HCT116 (cell line): ENCODE measurements around the gene TBC1D8. TPM values are rescaled to one million over a fixed set of nuclear protein-coding genes. Genes with fewer than 3 reads are reported as not detected.
A peak's percentile ranks its signal among the peaks of the same experiment; 100 is the strongest.

Experiments
- ATAC-seq: fragments of 200-7000 bp; cut with Tn5 transposase; 2 replicates; pipeline ENCODE4 v1.9.1; 2020; ENCODE audit warnings: mild to moderate bottlenecking, moderate library complexity
- BruUV-seq: library from RNA; stranded (reverse); fragments of 400-500 nt; replicated peaks from 2 replicates; lab custom pipeline; 2021; lab: Mats Ljungman, UMichigan
- CTCF ChIA-PET: fragments of 300-600 bp; sonication (Branson Sonifier 250); formaldehyde crosslinking; loops from one replicate; lab custom pipeline; 2021; ENCODE audit warnings: antibody characterized with exemption; lab: Charles Lee
- POLR2A ChIA-PET: fragments of 300-600, 350-600 bp; sonication (Branson Sonifier 250); formaldehyde crosslinking; loops from one replicate; lab custom pipeline; 2021; ENCODE audit warnings: antibody characterized with exemption; lab: Charles Lee
- RAD21 ChIA-PET, 2 experiments: fragments of 300-600 bp; sonication (Branson Sonifier 250); formaldehyde crosslinking; loops; one replicate each; lab custom pipeline; 2023; ENCODE audit warnings: low total read pairs in 2 of 2; ENCODE audit not compliant: uncharacterized antibody in 2 of 2, unreplicated experiment in 2 of 2, low non-redundant PET in 1 of 2; lab: Charles Lee
- DNase-seq: peaks from one replicate; pipeline ENCODE4 v3.0.0-alpha.2; 2010; ENCODE audit warnings: low read depth, low spot score
- H2AFZ ChIP-seq: fragments of 200-600 bp; shearing (Covaris generic), sonication (generic); 2 replicates; pipeline ENCODE4 v1.6.1; 2017; ENCODE audit warnings: low read depth, mixed run types, mixed read lengths, antibody characterized with exemption, low read length; ENCODE audit not compliant: poor library complexity, severe bottlenecking
- H3K27ac ChIP-seq: 2 replicates; pipeline ENCODE4 v1.5.1; 2012; ENCODE audit warnings: low read depth, low read length
- H3K27me3 ChIP-seq: fragments of 200-600 bp; sonication (generic); 2 replicates; pipeline ENCODE4 v1.6.1; 2016; ENCODE audit warnings: mixed run types, low read length, mixed read lengths; ENCODE audit not compliant: insufficient read depth
- H3K36me3 ChIP-seq, 2 experiments: fragments of 200-500 bp in 1 of 2; fragments of 200-600 bp in 1 of 2; sonication (Bioruptor generic) in 1 of 2; sonication (generic) in 1 of 2; 2 replicates each; pipeline versions ENCODE4 v1.5.1 to v1.6.1; 2014 to 2016; ENCODE audit warnings: low read length in 2 of 2, inconsistent platforms in 1 of 2, mixed read lengths in 1 of 2, mixed run types in 1 of 2; ENCODE audit not compliant: insufficient read depth in 2 of 2, control insufficient read depth in 1 of 2
- H3K4me1 ChIP-seq, 2 experiments: fragments of 200-600 bp in 1 of 2; sonication (generic) in 1 of 2; 2 replicates each; pipeline versions ENCODE4 v1.5.1 to v1.6.1; 2012 to 2017; ENCODE audit warnings: low read length in 2 of 2, inconsistent platforms in 1 of 2, mild to moderate bottlenecking in 1 of 2, mixed read lengths in 1 of 2, mixed run types in 1 of 2, moderate library complexity in 1 of 2; ENCODE audit not compliant: insufficient read depth in 2 of 2, control insufficient read depth in 1 of 2
- H3K4me2 ChIP-seq: fragments of 200-600 bp; sonication (generic); 2 replicates; pipeline ENCODE4 v1.6.1; 2017; ENCODE audit warnings: mixed run types, low read length, mixed read lengths
- H3K4me3 ChIP-seq, 2 experiments: fragments of 200-600 bp in 1 of 2; sonication (generic) in 1 of 2; replicated peaks in 1 of 2; 2 replicates each; pipeline ENCODE4 v1.5.1; 2011 to 2016; ENCODE audit warnings: low read length in 2 of 2, control low read depth in 1 of 2, low read depth in 1 of 2, mild to moderate bottlenecking in 1 of 2, mixed read lengths in 1 of 2, mixed run types in 1 of 2
- H3K79me2 ChIP-seq: fragments of 200-600 bp; sonication (generic); 2 replicates; pipeline ENCODE4 v1.6.1; 2017; ENCODE audit warnings: mild to moderate bottlenecking, mixed run types, low read length, moderate library complexity, mixed read lengths; ENCODE audit not compliant: insufficient read depth
- H3K9ac ChIP-seq: fragments of 200-600 bp; sonication (generic); 2 replicates; pipeline ENCODE4 v1.6.1; 2016; ENCODE audit warnings: low read length, mixed read lengths
- H3K9me2 ChIP-seq: fragments of 200-600 bp; sonication (generic), shearing (Covaris generic); 2 replicates; pipeline ENCODE4 v1.6.1; 2017; ENCODE audit warnings: mixed run types, mild to moderate bottlenecking, moderate library complexity; ENCODE audit not compliant: insufficient read depth
- H3K9me3 ChIP-seq, 2 experiments: fragments of 200-500 bp in 1 of 2; fragments of 200-600 bp in 1 of 2; sonication (Bioruptor generic) in 1 of 2; sonication (generic) in 1 of 2; 2 replicates each; pipeline ENCODE4 v1.6.1; 2014 to 2017; ENCODE audit warnings: low read length in 2 of 2, mixed read lengths in 2 of 2, inconsistent platforms in 1 of 2, low read depth in 1 of 2, mild to moderate bottlenecking in 1 of 2, mixed run types in 1 of 2, moderate library complexity in 1 of 2; ENCODE audit not compliant: control insufficient read depth in 1 of 2, insufficient read depth in 1 of 2
- H4K20me1 ChIP-seq: fragments of 200-600 bp; sonication (generic), shearing (Covaris generic); 2 replicates; pipeline ENCODE4 v1.6.1; 2017; ENCODE audit warnings: mixed run types, mild to moderate bottlenecking, moderate library complexity; ENCODE audit not compliant: insufficient read depth
- CBX3 ChIP-seq: IDR thresholded peaks from 2 replicates; pipeline ENCODE4 v1.6.1; 2012; ENCODE audit warnings: low read depth
- CEBPB ChIP-seq: IDR thresholded peaks from 2 replicates; pipeline ENCODE4 v1.6.1; 2012; ENCODE audit warnings: low read depth
- EGR1 ChIP-seq: IDR thresholded peaks from 2 replicates; pipeline ENCODE4 v1.6.1; 2012; ENCODE audit warnings: low read depth
- ELF1 ChIP-seq: IDR thresholded peaks from 2 replicates; pipeline ENCODE4 v1.6.1; 2012; ENCODE audit warnings: low read depth, borderline replicate concordance
- EZH2 ChIP-seq: fragments of 200-600 bp; sonication (generic); IDR thresholded peaks from 2 replicates; pipeline ENCODE4 v1.6.1; 2017; ENCODE audit warnings: antibody characterized with exemption, mixed run types
- EZH2phosphoT487 ChIP-seq: fragments of 200-600 bp; IDR thresholded peaks from 2 replicates; pipeline ENCODE4 v1.6.1; 2018; ENCODE audit warnings: antibody characterized with exemption, borderline replicate concordance
- FOSL1 ChIP-seq: IDR thresholded peaks from 2 replicates; pipeline ENCODE4 v1.6.1; 2012; ENCODE audit warnings: low read depth
- POLR2A ChIP-seq: IDR thresholded peaks from 2 replicates; pipeline ENCODE4 v1.7.0; 2011; ENCODE audit warnings: borderline replicate concordance; ENCODE audit not compliant: insufficient read depth, insufficient read length; ENCODE audit errors: extremely low read depth
- POLR2AphosphoS5 ChIP-seq: IDR thresholded peaks from 2 replicates; pipeline ENCODE4 v1.6.1; 2011; ENCODE audit warnings: mild to moderate bottlenecking, low read depth, low read length, moderate library complexity
- RAD21 ChIP-seq: IDR thresholded peaks from 2 replicates; pipeline ENCODE4 v1.6.1; 2012; ENCODE audit warnings: low read depth, mild to moderate bottlenecking
- SIN3A ChIP-seq: IDR thresholded peaks from 2 replicates; pipeline ENCODE4 v1.6.1; 2012; ENCODE audit warnings: low read depth
- YY1 ChIP-seq: IDR thresholded peaks from 2 replicates; pipeline ENCODE4 v1.6.1; 2011; ENCODE audit warnings: low read length, low read depth, moderate library complexity, mild to moderate bottlenecking; ENCODE audit not compliant: insufficient replicate concordance; ENCODE audit errors: extremely low read depth
- ZFX ChIP-seq: fragments of 450-650 bp; IDR thresholded peaks from 2 replicates; pipeline ENCODE4 v1.6.1; 2017
- ZNF274 ChIP-seq: fragments of 200-500 bp; sonication (Bioruptor generic); IDR thresholded peaks from 2 replicates; pipeline ENCODE4 v1.6.1; 2014; ENCODE audit warnings: mild to moderate bottlenecking, low read depth, low read length, inconsistent platforms
- intact Hi-C: fragments of 100-400 bp; cut with micrococcal nuclease; formaldehyde crosslinking; loops from 2 replicates; pipeline ENCODE4 v1.10.0; 2022
- total RNA-seq: library from RNA; stranded (reverse); gene quantifications from one replicate; pipeline ENCODE4 v1.2.1, GENCODE V29; 2021; ENCODE audit not compliant: unreplicated experiment
- TF ChIP-seq, protein P1 (sequence below), 3 experiments: fragments of 200-600 bp in 1 of 3; sonication (generic) in 1 of 3; IDR thresholded peaks in 2 of 3; conservative IDR thresholded peaks in 1 of 3; 2 replicates each; pipeline ENCODE4 v1.5.1; 2012 to 2017; ENCODE audit warnings: low read depth in 2 of 3, low read length in 2 of 3, antibody characterized with exemption in 1 of 3, borderline replicate concordance in 1 of 3, control low read depth in 1 of 3, mild to moderate bottlenecking in 1 of 3, mixed read lengths in 1 of 3, mixed run types in 1 of 3, moderate library complexity in 1 of 3; ENCODE audit not compliant: insufficient read depth in 1 of 3
- TF ChIP-seq, protein P2 (sequence below): IDR thresholded peaks from 2 replicates; pipeline ENCODE4 v1.6.1; 2011; ENCODE audit warnings: mild to moderate bottlenecking, low read length, moderate library complexity; ENCODE audit not compliant: insufficient replicate concordance; ENCODE audit errors: extremely low read depth
- TF ChIP-seq, protein P3 (sequence below): IDR thresholded peaks from 2 replicates; pipeline ENCODE4 v1.6.1; 2012; ENCODE audit warnings: low read depth
- TF ChIP-seq, protein P4 (sequence below): IDR thresholded peaks from 2 replicates; pipeline ENCODE4 v1.6.1; 2012

TBC1D8 gene
- total RNA-seq, 1 experiment from 2014 or later, result 44.0 TPM

DNA sequence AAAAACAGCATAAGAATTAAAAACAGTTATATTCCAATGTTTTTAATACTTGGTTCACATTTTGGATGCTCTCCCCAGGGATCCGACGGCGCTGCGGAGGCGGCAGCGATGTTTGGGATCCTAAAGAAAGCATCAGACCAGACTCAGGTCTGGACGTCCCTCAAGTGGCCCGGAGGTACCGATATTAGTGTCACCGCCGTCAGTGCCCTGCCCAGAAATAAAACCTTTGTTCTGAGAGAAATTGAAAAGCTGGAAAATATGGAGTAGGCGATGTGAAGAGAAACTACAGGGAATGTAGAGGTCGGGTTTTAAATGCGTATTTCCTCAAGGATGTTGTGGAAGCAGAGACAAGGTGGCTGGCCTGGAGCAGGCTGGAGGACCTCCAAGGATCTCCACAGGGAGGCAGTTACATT is 683 bp upstream of the TBC1D8 start:
- CTCF ChIA-PET, result interaction anchor here (1.0 to 4.4 kb wide), 4 partner anchors 66 to 139 kb away, joined by 4 to 33 read pairs (median 4); no protein-coding TSS in a partner anchor
- intact Hi-C loops, result loop anchor here (1.0 to 10.0 kb wide), 4 partner anchors 116 to 541 kb away; no protein-coding TSS in a partner anchor

More for the DNA sequence above, 683 bp upstream of the TBC1D8 start:
- Histone ChIP-seq H3K27me3 (no peaks in the 10 kb centered on the region), H4K20me1 (no peaks in the 10 kb centered on the region; the same call in 1 of the 2 replicates), H3K9ac (peak overlapping the region; percentile 58), H3K4me1 (peaks cover 22 to 52% of the 10 kb centered on the region in 2 experiments), H3K4me3 (peak overlapping the region; percentile 53 to 80), H3K79me2 (peaks cover 39% of the 10 kb centered on the region), H3K4me2 (peak overlapping the region; percentile 78), H3K9me3 (no peaks in the 10 kb centered on the region), H2AFZ (peak overlapping the region; percentile 23), H3K36me3 (no peaks in the 10 kb centered on the region), H3K9me2 (no peaks in the 10 kb centered on the region), H3K27ac (peak overlapping the region; percentile 41; the same call in 1 of the 2 replicates)
- ChIA-PET POLR2A (interaction anchor here (0.8 to 1.8 kb wide), 3 partner anchors 16 to 28 kb away, joined by 3 to 4 read pairs (median 3); no protein-coding TSS in a partner anchor), RAD21 (interaction anchor here (0.6 to 1.8 kb wide), 4 partner anchors 36 to 139 kb away, joined by 3 to 5 read pairs (median 4); no protein-coding TSS in a partner anchor)
- DNase-seq (no peak), ATAC-seq (no peak)
- TF ChIP-seq FOSL1, result no peak
- TF ChIP-seq, protein P1, sequence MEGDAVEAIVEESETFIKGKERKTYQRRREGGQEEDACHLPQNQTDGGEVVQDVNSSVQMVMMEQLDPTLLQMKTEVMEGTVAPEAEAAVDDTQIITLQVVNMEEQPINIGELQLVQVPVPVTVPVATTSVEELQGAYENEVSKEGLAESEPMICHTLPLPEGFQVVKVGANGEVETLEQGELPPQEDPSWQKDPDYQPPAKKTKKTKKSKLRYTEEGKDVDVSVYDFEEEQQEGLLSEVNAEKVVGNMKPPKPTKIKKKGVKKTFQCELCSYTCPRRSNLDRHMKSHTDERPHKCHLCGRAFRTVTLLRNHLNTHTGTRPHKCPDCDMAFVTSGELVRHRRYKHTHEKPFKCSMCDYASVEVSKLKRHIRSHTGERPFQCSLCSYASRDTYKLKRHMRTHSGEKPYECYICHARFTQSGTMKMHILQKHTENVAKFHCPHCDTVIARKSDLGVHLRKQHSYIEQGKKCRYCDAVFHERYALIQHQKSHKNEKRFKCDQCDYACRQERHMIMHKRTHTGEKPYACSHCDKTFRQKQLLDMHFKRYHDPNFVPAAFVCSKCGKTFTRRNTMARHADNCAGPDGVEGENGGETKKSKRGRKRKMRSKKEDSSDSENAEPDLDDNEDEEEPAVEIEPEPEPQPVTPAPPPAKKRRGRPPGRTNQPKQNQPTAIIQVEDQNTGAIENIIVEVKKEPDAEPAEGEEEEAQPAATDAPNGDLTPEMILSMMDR (IDR thresholded peaks at IDR 0.05 in 2 of 3, conservative IDR thresholded peaks at IDR 0.05 in 1 of 3; ENCODE audit: borderline replicate concordance in 1 of 3, insufficient read depth in 1 of 3, low read depth in 2 of 3, low read length in 2 of 3), result no peak
- no peak for TF ChIP-seq EGR1
- no peak for TF ChIP-seq EZH2phosphoT487
- no peak for TF ChIP-seq ZFX
- no peak for TF ChIP-seq POLR2AphosphoS5
- TF ChIP-seq SIN3A, result no peak
- no peak for TF ChIP-seq POLR2A
- no peak for TF ChIP-seq EZH2
- TF ChIP-seq RAD21, result no peak
- TF ChIP-seq, protein P2, sequence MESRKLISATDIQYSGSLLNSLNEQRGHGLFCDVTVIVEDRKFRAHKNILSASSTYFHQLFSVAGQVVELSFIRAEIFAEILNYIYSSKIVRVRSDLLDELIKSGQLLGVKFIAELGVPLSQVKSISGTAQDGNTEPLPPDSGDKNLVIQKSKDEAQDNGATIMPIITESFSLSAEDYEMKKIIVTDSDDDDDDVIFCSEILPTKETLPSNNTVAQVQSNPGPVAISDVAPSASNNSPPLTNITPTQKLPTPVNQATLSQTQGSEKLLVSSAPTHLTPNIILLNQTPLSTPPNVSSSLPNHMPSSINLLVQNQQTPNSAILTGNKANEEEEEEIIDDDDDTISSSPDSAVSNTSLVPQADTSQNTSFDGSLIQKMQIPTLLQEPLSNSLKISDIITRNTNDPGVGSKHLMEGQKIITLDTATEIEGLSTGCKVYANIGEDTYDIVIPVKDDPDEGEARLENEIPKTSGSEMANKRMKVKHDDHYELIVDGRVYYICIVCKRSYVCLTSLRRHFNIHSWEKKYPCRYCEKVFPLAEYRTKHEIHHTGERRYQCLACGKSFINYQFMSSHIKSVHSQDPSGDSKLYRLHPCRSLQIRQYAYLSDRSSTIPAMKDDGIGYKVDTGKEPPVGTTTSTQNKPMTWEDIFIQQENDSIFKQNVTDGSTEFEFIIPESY, result no peak
- no peak for TF ChIP-seq CBX3
- no peak for TF ChIP-seq ZNF274
- TF ChIP-seq CEBPB, result no peak
- TF ChIP-seq, protein P3, sequence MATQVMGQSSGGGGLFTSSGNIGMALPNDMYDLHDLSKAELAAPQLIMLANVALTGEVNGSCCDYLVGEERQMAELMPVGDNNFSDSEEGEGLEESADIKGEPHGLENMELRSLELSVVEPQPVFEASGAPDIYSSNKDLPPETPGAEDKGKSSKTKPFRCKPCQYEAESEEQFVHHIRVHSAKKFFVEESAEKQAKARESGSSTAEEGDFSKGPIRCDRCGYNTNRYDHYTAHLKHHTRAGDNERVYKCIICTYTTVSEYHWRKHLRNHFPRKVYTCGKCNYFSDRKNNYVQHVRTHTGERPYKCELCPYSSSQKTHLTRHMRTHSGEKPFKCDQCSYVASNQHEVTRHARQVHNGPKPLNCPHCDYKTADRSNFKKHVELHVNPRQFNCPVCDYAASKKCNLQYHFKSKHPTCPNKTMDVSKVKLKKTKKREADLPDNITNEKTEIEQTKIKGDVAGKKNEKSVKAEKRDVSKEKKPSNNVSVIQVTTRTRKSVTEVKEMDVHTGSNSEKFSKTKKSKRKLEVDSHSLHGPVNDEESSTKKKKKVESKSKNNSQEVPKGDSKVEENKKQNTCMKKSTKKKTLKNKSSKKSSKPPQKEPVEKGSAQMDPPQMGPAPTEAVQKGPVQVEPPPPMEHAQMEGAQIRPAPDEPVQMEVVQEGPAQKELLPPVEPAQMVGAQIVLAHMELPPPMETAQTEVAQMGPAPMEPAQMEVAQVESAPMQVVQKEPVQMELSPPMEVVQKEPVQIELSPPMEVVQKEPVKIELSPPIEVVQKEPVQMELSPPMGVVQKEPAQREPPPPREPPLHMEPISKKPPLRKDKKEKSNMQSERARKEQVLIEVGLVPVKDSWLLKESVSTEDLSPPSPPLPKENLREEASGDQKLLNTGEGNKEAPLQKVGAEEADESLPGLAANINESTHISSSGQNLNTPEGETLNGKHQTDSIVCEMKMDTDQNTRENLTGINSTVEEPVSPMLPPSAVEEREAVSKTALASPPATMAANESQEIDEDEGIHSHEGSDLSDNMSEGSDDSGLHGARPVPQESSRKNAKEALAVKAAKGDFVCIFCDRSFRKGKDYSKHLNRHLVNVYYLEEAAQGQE, result no peak
- no peak for TF ChIP-seq ELF1
- TF ChIP-seq, protein P4, sequence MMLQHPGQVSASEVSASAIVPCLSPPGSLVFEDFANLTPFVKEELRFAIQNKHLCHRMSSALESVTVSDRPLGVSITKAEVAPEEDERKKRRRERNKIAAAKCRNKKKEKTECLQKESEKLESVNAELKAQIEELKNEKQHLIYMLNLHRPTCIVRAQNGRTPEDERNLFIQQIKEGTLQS, result no peak
- no peak for TF ChIP-seq YY1
- BruUV-seq, result TSS peak; percentile 86
